A673 (cell line): ENCODE data around the gene SINHCAF. TPM values are rescaled to one million over a fixed set of nuclear protein-coding genes. Genes with fewer than 3 reads are reported as not detected.

ENCODE experiments used
- BruUV-seq: library from RNA; stranded (reverse); fragments of 400-500 nt; replicated peaks from 2 replicates; lab custom pipeline; 2021; lab: Mats Ljungman, UMichigan
- CTCF ChIA-PET: fragments of 300-600 bp; sonication (Branson Sonifier 250); formaldehyde crosslinking; loops from one replicate; lab custom pipeline; 2022; ENCODE audit warnings: antibody characterized with exemption; lab: Charles Lee
- POLR2A ChIA-PET: fragments of 300-600 bp; sonication (Branson Sonifier 250); formaldehyde crosslinking; loops from one replicate; lab custom pipeline; 2022; ENCODE audit warnings: antibody characterized with exemption; ENCODE audit not compliant: low non-redundant PET; lab: Charles Lee
- DNase-seq: peaks from one replicate; pipeline ENCODE4 v3.0.0-alpha.2; 2015; ENCODE audit warnings: low spot score
- H3K27ac ChIP-seq: fragments of 200-600 bp; sonication (generic); 2 replicates; pipeline ENCODE4 v1.5.1; 2016; ENCODE audit warnings: mixed run types, low read depth, mild to moderate bottlenecking, mixed read lengths, antibody characterized with exemption, low read length; ENCODE audit not compliant: poor library complexity, severe bottlenecking
- H3K27me3 ChIP-seq: fragments of 200-600 bp; sonication (generic); replicated peaks from 2 replicates; pipeline ENCODE4 v1.6.1; 2017; ENCODE audit warnings: mixed run types, low read depth, mild to moderate bottlenecking, mixed read lengths, antibody characterized with exemption, low read length; ENCODE audit not compliant: insufficient read depth, poor library complexity
- H3K36me3 ChIP-seq: fragments of 200-600 bp; sonication (generic); 2 replicates; pipeline ENCODE4 v1.6.1; 2016; ENCODE audit warnings: mixed run types, mild to moderate bottlenecking, mixed read lengths, antibody characterized with exemption, low read length; ENCODE audit not compliant: insufficient read depth, poor library complexity, severe bottlenecking
- H3K4me1 ChIP-seq: fragments of 200-600 bp; sonication (generic); 2 replicates; pipeline ENCODE4 v1.6.1; 2017; ENCODE audit warnings: mixed run types, mild to moderate bottlenecking, mixed read lengths, antibody characterized with exemption, low read length; ENCODE audit not compliant: insufficient read depth, poor library complexity, severe bottlenecking
- H3K4me3 ChIP-seq: fragments of 200-600 bp; sonication (generic); 2 replicates; pipeline ENCODE4 v1.5.1; 2016; ENCODE audit warnings: low read depth, mixed run types, mild to moderate bottlenecking, mixed read lengths, low read length; ENCODE audit not compliant: poor library complexity, severe bottlenecking
- H3K9me3 ChIP-seq: fragments of 200-600 bp; sonication (generic); 2 replicates; pipeline ENCODE4 v1.6.1; 2016; ENCODE audit warnings: mixed run types, low read depth, mild to moderate bottlenecking, mixed read lengths, antibody characterized with exemption, low read length; ENCODE audit not compliant: poor library complexity, severe bottlenecking
- CTCF ChIP-seq: fragments of 300-800, 200-600 bp; sonication (generic); conservative IDR thresholded peaks from 2 replicates; pipeline ENCODE4 v1.5.1; 2017; ENCODE audit warnings: low read depth, mild to moderate bottlenecking, antibody characterized with exemption, low read length, moderate library complexity, mixed read lengths
- EZH2 ChIP-seq: fragments of 200-600 bp; sonication (generic); IDR thresholded peaks from 2 replicates; pipeline ENCODE4 v1.6.1; 2017; ENCODE audit warnings: borderline replicate concordance, low read depth, mild to moderate bottlenecking, mixed read lengths, antibody characterized with exemption, low read length; ENCODE audit not compliant: poor library complexity, severe bottlenecking
- intact Hi-C: fragments of 100-400 bp; cut with micrococcal nuclease; formaldehyde crosslinking; loops from one replicate; pipeline ENCODE4 v1.10.0; 2022; ENCODE audit not compliant: unreplicated experiment
- total RNA-seq: library from RNA; stranded (reverse); gene quantifications from 2 replicates; pipeline ENCODE4 v1.2.3, GENCODE V29; 2021

SINHCAF gene
- total RNA-seq, 1 experiment from 2014 or later = 137 TPM

DNA sequence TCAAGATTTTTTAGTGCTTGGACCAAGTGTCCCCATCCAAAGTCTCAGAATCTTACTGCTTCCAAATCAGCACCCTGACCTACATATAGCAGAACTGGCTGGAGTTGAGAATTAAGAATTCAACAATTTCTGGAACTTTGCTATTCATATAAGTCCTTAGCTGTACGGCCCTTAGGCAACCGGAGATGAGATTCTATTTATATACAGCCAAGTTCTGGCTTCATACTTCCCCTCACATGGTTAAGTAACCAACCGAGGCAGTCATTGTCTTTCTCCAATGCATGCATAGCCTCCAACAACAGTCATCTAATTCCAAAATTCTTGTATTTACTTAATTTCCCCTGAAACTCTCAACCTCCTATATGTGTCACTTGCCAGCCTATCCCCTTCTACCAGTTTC, 76.6 kb downstream of the SINHCAF start:
- ChIA-PET POLR2A (no interaction called here), CTCF (no interaction called here)
- no peaks in the 10 kb centered on the region for H3K36me3 ChIP-seq
- no peak for TF ChIP-seq EZH2
- no peak for TF ChIP-seq CTCF
- intact Hi-C loops = no loop called here
- no peaks in the 10 kb centered on the region for H3K9me3 ChIP-seq
- no peak overlapping the region for H3K4me3 ChIP-seq
- no peaks in the 10 kb centered on the region for H3K4me1 ChIP-seq
- H3K27me3 ChIP-seq = no peaks in the 10 kb centered on the region
- DNase-seq = no peak
- BruUV-seq = no TSS peak
- H3K27ac ChIP-seq = no peak overlapping the region

GRCh38 chr12:31248815-31249214, 77.1 kb downstream of the SINHCAF start:
- no peaks in the 10 kb centered on the region for H3K36me3 ChIP-seq
- H3K4me3 ChIP-seq = no peak overlapping the region
- no peaks in the 10 kb centered on the region for H3K4me1 ChIP-seq
- no peak overlapping the region for H3K27ac ChIP-seq
- POLR2A ChIA-PET = no interaction called here
- CTCF ChIA-PET = no interaction called here
- H3K9me3 ChIP-seq = no peaks in the 10 kb centered on the region
- BruUV-seq = no TSS peak
- intact Hi-C loops = no loop called here
- TF ChIP-seq EZH2 (no peak), CTCF (no peak)
- H3K27me3 ChIP-seq = no peaks in the 10 kb centered on the region
- DNase-seq = no peak

DNA sequence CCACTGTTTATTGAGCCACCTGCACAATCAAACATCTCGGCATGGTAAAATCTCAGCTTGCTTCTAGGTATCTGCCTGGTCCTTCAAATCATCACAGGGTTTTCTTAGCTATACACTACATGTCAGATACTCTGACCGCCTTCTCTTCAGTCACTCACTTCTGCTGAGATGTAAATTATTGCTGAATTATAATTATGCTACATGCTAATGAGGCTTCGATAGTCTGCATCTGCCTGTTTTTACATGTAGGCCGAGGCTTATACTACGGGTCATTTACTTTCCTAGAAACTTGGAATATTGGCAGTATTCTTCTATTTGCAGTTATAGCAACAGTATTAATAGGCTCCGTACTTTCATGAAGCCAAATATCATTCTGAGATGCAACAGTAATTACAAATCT, 77.6 kb downstream of the SINHCAF start:
- H3K27ac ChIP-seq = no peak overlapping the region
- CTCF ChIA-PET = no interaction called here
- H3K27me3 ChIP-seq = no peaks in the 10 kb centered on the region
- POLR2A ChIA-PET = no interaction called here
- no peaks in the 10 kb centered on the region for H3K4me1 ChIP-seq
- no TSS peak for BruUV-seq
- no peak overlapping the region for H3K4me3 ChIP-seq
- no peak for TF ChIP-seq EZH2
- TF ChIP-seq CTCF = no peak
- intact Hi-C loops = no loop called here
- H3K9me3 ChIP-seq = no peaks in the 10 kb centered on the region
- DNase-seq = no peak
- H3K36me3 ChIP-seq = no peaks in the 10 kb centered on the region
